LHCN-M2 (cell line): ENCODE measurements around the gene ENC1. TPM values are rescaled to one million over a fixed set of nuclear protein-coding genes. Genes with fewer than 3 reads are reported as not detected.
"Not testable (repeated sequence)": the region's sequence is repeated elsewhere in the genome, so short reads cannot be mapped to it uniquely, and the experiment has no call there.

Experiments used
- DNase-seq: peaks from one replicate; pipeline ENCODE4 v3.0.0-alpha.2; 2012; ENCODE audit warnings: low read depth
- polyA plus RNA-seq: library from polyadenylated mRNA; unstranded; fragments of >200 nt; gene quantifications from one replicate; pipeline ENCODE4 v1.2.1, GENCODE V29; 2012; ENCODE audit warnings: missing spikeins
- total RNA-seq: library from RNA; depleted of rRNA; stranded (reverse); fragments of >200 nt; gene quantifications from 2 replicates; pipeline ENCODE4 v1.2.3, GENCODE V29; 2014; rRNA removed

ENC1 gene
- total RNA-seq: 56.6 and 60.3 TPM in 2 replicates
- polyA plus RNA-seq: 26.0 TPM

DNA sequence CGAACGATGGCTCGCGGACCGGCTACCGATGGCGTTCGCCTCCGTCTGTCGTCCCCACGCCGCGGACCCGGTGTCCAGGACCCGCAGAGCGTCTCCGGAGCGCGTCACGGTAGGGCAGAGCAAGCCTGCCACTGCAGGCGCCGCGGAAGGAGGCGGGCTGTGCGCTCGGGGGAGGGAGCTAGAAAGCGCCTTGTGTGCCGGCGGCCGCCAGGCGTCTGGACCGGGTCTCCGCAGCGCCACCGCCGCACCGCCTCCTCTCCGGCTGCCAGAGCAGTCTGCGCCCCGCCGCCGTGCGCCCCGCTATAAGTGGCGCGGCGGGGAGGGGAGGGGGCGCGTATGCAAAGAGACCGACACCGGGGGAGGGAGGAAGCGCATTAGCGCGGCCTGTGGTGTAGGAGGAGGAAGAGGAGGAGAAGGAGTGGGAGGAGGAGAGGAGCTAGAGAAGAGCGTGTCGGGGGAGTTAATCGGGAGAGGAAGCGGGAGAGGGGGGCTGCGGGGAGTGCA, at the start of gene ENC1:
Gene ENC1, minus strand, starts transcription at position 279 of the 504 bp plus-strand sequence. CDS start 4,243 bp downstream, outside the sequence.
- DNase-seq: peak; percentile 90

DNA sequence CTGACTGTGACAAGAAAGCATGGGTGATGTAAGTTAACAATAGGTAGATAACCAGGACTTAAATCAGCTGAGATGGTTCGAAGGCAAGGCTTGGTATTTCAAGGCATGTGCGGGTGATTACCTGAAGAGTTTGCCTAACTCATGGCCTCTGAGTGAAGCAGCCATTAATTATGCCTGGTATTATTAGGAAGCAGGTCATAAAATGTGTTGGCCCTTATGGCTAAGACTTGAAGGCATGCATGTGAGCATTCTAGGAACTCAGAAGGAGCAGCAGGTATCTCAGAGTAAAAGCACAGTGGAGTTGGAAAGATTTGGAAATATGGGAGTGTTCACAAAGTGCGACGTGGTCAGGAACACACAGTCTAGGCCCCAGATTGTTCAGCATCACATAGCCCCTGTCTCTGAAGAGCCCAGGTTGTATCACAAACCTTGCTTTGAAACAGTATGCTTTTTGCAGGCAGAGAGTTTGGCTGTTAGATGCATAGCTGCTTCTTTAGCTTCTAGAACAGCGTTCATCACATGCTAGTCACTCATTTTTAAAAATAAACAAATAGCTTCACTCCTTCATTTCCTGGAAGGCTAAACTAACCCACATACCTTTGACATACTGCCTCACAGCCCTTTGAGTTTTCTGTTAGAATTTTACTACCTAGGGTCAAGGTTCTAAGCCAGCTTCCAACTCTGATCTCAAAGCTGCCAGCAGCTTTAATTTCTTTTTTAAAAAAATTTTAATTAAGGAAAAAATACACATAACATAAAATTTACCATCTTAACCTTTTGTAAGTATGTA, 46.6 kb upstream of the ENC1 start:
- no peak for DNase-seq

DNA sequence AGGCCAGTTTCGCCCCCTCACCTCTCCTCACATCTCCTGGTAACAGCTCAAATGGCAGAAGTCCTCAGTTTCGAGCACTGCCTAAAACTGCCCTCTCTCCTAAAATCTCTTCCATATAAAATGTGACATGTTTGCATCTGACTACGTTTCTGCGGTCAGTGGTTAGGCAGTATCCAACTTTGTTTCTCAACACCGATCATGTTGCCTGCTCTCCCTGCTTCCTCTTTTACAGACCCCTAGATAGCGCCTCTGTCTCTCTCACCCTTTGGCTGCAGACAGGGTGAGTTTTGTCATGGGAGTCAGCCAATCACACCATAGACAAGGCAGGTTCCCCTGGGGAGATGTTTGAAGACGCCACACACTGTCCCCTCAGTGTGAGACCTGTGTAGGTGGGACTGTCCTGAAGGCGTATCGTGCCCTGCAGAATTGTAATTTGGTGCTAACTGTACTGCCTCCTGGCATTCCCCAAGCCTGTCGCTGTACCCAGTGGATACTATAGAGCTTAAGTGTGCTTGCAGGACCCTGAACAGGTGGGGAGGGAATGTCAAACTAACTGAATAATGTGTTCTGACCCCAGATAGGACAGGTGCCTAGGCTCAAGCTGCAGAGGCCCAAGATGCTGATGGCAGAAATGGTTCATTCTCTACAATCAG, 45.6 kb upstream of the ENC1 start:
- peak; percentile 24 for DNase-seq

GRCh38 chr5:74684900-74685851, 44.6 kb upstream of the ENC1 start, which contains the start of gene HEXB:
Gene HEXB (plus strand): TSS chr5:74685233. CDS start chr5:74685261, 28 bp downstream.
- peak; percentile 81 for DNase-seq

DNA sequence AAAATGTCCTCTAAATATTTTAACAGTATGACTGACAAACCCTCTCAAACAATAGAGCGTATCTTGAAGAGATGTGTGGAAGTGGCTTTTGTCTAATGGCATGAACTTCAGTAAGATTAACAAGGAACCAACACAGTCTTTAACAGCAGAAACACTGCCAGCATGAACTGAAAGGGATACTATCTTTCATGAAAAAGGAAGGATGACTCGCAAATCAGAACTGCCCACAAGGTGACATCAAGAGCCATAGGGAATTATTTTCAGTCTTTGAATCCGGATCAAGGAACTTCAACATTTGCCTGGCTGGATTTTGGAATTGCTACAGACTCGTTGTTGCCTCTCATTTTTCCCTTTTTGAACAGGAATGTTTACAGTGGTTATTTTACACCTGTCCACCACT, 39.4 kb upstream of the ENC1 start:
- peak; percentile 49 for DNase-seq

- DNase-seq: not testable (repeated sequence)
These were observed 38.8 kb upstream of the ENC1 start for GRCh38 chr5:74679300-74679699.

DNA sequence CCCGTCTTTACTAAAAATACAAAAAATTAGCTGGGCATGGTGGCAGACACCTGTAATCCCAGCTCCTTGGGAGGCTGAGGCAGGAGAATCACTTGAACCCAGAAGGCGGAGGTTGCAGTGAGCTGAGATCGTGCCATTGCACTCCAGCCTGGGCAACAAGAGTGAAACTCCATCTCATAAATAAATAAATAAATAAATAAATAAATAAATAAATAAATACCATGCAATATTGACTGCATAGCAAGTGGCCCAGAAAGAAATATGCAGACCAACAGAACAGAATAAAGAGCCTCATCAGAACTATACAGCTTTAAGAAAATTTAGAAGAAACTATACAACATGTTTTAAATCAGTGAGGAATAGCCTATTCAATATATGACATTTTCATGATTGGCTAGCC, 37.6 kb upstream of the ENC1 start:
- DNase-seq: not testable (repeated sequence)

DNA sequence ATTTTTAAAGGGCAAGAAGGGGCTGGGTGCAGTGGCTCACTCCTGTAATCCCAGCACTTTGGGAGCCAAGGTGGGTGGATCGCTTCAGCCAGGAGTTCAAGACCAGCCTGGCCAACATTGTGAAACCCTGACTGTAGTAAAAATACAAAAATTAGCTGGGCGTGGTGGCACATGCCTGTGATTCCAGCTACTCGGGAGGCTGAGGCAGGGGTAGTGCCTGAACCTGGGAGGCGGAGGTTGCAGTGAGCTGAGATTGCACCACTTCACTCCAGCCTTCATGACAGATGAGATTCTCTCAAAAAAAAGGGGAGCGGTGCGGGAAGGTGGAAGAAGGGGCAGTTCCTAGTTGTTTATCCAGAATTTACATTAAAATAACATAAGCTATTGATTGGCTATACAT, 35.9 kb upstream of the ENC1 start:
- DNase-seq: not testable (repeated sequence)

DNA sequence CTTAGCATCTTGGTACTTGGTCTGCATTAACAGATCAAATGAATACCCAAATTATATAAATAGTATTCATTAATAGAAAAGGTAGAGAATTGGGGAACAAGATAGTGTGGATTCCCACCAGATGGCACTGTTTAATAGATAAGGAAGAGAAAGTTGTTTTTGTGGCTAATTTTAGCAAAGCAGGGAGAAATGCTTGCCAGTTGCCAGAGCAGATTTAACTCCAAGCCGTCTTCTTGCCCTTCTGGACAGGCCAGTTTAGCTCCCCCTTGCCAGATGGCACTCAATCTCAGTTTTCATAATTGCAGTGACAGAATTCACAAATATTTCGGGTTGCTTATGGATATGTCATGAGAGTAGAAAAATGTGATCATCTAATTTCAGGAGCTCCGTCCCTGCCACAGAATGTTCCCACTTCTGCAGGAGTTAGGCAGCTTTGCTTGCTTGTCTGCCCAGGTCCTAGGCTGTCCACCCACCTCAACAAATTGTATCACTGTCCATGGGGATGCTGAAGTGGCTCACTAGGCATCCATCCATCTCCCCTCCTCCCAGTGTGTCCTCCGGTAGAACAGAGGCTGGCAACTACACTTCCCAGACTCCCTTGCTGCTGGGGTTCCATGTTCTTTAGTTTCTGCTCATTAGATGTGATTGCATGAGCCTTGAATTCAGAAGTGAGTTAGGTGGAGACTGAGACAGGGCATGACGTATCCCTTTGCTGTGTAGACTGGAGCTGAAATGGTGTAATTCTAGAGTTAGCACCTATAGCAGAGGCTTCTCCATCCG, 32.7 kb upstream of the ENC1 start:
- DNase-seq: peak; percentile 67

- no peak for DNase-seq
These were observed 31.8 kb upstream of the ENC1 start for GRCh38 chr5:74672215-74672877.

DNA sequence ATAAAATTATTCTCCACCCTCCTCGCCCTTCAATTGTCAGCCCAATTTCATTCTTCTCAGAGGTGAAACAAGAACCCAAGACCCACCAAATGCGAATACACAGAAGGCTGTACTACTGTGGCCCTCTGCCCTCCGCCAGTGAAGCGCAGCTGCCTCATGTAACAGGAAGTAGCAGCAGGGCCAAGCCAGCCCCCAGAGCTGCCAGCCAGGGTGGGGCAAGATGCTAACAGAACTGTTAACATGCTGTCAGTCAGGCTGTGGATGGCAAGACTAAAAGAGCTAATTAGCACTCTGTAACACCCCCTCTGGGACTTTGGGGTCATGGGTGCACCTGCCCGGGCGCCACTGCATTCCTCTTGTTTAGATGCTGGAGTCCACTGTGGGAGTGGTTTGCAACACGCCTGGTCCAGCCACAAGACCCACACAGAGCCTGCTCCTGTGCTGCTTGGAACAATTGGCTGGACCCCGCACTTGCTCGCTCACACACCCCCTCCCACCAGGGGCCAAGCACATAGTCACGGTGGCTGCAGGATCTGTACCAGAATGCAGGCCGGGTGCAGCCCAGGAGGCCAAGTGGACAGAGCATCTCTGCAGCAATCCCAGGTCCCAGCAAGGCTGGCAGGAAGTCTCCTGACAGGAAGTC, 30.0 kb upstream of the ENC1 start:
- DNase-seq: no peak

- DNase-seq: no peak
These were observed 29.3 kb upstream of the ENC1 start for GRCh38 chr5:74669821-74670220.

- peak; percentile 79 for DNase-seq
These were observed 26.9 kb upstream of the ENC1 start for GRCh38 chr5:74667396-74667795.

DNA sequence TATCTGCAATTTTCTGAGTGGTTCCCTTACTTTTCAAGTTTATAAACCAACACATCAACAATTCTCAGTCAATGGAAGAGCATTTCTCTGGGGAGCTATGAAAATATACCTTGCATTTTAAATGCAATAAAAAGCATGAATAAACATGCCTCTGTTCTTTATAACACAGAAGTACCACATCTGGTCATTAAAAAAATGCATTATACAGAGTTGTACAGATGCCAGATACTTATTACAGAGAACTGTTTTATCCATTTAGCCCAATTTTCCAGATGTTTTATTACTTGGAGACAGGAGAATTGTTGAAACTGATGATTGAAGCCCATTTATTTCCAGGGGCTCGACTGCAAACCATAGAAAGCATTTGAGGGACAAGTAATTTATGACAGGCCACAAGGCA, 25.3 kb upstream of the ENC1 start:
- DNase-seq: no peak

- no peak for DNase-seq
These were observed 24.7 kb upstream of the ENC1 start for GRCh38 chr5:74665273-74665672.

GRCh38 chr5:74664551-74664950, 24.0 kb upstream of the ENC1 start:
- DNase-seq: no peak

- DNase-seq: peak; percentile 62
These were observed 20.3 kb upstream of the ENC1 start for GRCh38 chr5:74660873-74661272.

- DNase-seq: peak; percentile 34
These were observed 19.6 kb upstream of the ENC1 start for GRCh38 chr5:74660140-74660539.

GRCh38 chr5:74659172-74659571, 18.6 kb upstream of the ENC1 start:
- no peak for DNase-seq

DNA sequence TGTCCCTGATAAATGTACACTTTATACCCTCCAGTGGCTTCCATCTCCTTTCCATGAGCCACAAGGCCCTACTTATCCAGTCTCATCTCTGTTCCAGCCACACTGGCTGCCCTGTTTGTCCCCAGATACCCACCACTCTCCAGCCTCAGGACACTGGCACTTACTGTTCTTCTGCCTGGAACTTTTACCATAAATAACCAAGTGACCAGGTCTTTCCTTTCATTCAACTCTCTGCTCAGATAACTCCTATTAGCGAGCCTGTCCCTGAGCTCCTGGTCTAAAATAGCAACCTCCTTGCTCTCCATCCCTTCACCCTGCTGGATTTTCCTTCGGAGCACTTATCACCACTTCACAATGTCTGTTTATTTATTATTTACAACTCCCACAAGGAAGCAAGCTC, 16.6 kb upstream of the ENC1 start:
- DNase-seq: no peak
